AG09309 (cell line): ENCODE measurements around the gene KRTAP1-3.

ENCODE experiments used
- DNase-seq: peaks from one replicate; pipeline ENCODE4 v3.0.0-alpha.2; 2010; ENCODE audit warnings: low read depth
- H3K4me3 ChIP-seq: 2 replicates; pipeline ENCODE4 v1.5.1; 2011; ENCODE audit warnings: mild to moderate bottlenecking, low read depth, low read length, moderate library complexity; ENCODE audit not compliant: control insufficient read depth
- TF ChIP-seq, protein P1 (sequence below): IDR thresholded peaks from 2 replicates; pipeline ENCODE4 v1.5.1; 2011; ENCODE audit warnings: mild to moderate bottlenecking, low read depth, low read length, inconsistent platforms; ENCODE audit not compliant: insufficient read depth, control insufficient read depth; ENCODE audit errors: missing control alignments

The KRTAP1-3 gene

DNA sequence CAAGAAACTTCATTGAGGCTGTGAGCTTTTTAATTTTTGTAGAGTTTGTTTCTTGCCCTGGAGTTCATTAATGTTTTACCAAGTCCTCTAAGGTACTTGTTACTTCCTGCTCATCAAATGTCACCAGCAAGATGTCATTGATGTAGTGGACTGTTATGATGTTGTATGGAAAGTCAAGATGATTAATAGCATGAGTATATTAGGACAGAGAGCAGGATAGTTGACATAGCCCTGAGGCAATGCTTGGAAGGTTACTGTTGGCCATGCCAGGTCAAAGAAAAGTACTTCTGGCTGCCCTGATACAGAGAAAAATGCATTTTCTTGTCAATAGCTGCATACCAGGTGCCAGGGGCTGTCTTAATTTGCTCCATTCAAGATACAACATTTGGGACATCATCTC, 14.3 kb downstream of the KRTAP1-3 start:
- no peak overlapping the region for H3K4me3 ChIP-seq
- DNase-seq: no peak
- TF ChIP-seq, protein P1, sequence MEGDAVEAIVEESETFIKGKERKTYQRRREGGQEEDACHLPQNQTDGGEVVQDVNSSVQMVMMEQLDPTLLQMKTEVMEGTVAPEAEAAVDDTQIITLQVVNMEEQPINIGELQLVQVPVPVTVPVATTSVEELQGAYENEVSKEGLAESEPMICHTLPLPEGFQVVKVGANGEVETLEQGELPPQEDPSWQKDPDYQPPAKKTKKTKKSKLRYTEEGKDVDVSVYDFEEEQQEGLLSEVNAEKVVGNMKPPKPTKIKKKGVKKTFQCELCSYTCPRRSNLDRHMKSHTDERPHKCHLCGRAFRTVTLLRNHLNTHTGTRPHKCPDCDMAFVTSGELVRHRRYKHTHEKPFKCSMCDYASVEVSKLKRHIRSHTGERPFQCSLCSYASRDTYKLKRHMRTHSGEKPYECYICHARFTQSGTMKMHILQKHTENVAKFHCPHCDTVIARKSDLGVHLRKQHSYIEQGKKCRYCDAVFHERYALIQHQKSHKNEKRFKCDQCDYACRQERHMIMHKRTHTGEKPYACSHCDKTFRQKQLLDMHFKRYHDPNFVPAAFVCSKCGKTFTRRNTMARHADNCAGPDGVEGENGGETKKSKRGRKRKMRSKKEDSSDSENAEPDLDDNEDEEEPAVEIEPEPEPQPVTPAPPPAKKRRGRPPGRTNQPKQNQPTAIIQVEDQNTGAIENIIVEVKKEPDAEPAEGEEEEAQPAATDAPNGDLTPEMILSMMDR: no peak

DNA sequence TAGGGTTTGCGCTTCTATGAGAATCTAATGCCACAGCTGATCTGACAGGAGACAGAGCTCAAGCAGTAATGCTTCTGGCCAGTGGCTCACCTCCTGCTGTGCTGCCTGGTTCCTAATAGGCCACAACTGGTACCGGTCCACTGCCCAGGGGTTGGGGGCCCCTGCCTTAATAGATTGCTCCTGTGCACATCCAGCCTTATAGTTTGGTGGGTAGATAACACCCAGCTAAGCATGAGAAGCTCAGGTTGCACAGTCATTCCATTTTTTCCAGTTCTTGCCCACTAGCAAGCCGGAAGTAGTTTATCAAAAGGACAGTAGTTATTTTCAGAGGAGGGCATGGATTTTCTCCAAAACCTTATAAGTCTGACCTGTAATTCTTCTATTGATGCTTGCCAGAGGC, 15.3 kb downstream of the KRTAP1-3 start:
- TF ChIP-seq, protein P1: no peak
- DNase-seq: no peak
- no peak overlapping the region for H3K4me3 ChIP-seq

DNA sequence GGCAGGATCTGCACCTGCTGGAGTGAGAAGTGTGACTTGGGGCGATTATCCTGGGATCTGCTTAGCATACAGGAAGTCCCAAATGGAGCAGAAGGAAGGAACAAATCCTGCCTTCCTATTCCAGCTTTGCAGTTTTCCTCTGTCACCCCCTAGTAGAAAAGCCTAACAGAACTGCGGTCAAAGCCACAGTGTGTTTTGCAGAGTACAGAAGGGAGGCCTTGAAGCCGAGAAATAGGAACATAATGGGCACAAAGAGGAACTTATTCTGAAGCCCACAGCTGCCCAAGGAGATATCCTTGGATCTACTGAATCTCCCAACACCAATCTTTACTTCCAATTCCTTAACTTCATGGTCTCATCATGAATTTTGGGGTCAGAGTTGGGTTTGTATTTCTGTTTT, 16.1 kb downstream of the KRTAP1-3 start:
- TF ChIP-seq, protein P1: no peak
- no peak for DNase-seq
- no peak overlapping the region for H3K4me3 ChIP-seq

DNA sequence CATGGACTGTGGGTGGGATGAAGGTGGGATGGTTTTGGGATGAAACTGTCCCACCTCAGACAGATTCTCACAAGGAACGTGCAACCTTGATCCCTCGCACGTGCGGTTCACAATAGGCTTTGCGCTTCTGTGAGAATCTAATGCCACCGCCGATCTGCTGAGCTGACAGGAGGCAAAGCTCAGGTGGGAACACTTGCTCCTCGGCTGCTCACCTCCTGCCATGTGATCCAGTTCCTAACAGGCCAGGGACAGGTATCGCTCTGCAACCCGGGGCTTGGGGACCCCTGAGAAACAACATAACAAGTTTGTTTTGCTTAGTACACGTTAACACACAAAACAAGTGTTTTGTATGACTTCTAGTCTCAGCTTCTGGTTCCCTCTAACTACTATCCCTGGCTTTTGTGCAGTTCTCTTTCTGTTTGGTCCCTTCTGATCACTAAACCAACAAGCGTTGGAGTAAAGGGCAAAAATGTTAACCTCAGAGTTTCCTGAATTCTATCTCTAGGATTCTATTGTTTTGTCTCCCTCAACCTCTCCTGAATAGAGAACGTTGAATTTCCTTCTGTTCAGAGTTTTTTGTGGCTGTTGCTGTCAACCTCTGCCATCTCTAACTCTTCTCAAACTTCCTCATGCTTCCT, 18.0 kb downstream of the KRTAP1-3 start:
- TF ChIP-seq, protein P1: no peak
- DNase-seq: no peak
- no peak overlapping the region for H3K4me3 ChIP-seq

DNA sequence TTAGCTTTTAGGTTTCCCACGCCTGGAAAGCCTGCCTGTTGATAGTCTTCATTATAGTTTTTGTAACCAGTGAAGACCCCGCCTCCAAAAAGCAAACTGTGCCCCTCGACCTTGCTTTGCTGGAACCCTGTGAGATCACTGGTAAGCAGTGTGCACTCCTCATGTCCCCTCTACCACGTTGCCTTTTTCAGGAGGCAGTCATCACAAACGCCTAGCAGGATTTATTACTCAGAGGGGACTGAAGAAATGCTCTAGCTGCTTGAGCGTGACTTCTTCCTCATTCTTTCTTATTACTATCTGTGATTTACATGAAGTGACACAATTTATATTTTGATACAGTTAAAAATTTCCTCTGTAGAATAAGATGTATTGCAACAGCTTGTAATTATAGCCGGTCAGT, 19.2 kb downstream of the KRTAP1-3 start:
- no peak overlapping the region for H3K4me3 ChIP-seq
- no peak for DNase-seq
- TF ChIP-seq, protein P1: no peak

DNA sequence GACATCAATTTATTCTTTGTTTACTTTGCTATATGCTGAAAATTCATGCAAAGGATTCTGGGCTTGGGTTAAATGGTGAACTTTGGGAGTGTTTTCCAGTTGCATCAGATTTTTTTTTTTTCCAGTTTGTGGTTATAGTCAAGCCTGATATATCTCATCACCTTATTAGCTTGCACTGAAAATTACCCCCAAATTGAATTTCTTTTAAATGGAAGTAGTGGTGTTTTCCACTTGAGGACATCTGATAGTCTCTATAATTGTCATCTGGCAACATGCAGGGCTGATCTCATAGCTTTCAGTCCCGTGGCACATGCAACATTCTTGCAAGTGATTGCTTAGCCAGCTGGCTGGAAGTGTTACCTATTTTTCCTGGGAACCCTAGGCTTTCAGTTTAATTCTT, 21.1 kb downstream of the KRTAP1-3 start:
- TF ChIP-seq, protein P1: no peak
- DNase-seq: peak; percentile 46
- H3K4me3 ChIP-seq: no peak overlapping the region

DNA sequence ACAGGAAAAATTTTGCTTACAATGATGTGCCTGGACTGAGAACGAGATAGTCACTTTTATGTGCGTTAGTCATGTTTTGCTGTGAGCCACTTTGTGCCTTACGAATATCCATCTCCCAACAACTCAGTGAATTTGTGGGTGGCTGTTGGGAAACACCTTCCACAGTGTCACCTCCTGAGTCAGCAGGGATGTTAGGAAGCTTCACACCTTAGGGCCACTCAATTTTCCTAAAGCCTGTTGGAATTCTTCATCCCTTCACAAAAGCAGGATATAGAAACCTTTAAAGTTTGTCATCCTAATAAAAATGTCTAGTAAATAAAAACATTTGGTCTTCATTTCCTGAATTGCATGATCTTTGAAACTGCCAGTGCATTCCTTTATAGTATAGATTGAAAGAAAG, 21.5 kb downstream of the KRTAP1-3 start:
- TF ChIP-seq, protein P1: no peak
- DNase-seq: peak; percentile 55
- no peak overlapping the region for H3K4me3 ChIP-seq
